Fibroblast of the aortic adventitia (primary cell): ENCODE results near the gene PRIMA1. TPM values are rescaled to one million over a fixed set of nuclear protein-coding genes. Genes with fewer than 3 reads are reported as not detected.

ENCODE experiments used
- DNase-seq: peaks from one replicate; pipeline ENCODE4 v3.0.0-alpha.2; 2010; ENCODE audit warnings: low read depth
- H3K4me3 ChIP-seq: 2 replicates; pipeline ENCODE4 v1.5.1; 2011; ENCODE audit warnings: low read depth, mild to moderate bottlenecking, control low read depth, low read length, moderate library complexity
- total RNA-seq: library from RNA; depleted of rRNA; stranded (reverse); fragments of >200 nt; gene quantifications from 2 replicates; pipeline ENCODE4 v1.2.3, GENCODE V29; 2012; ENCODE audit warnings: low replicate concordance
- TF ChIP-seq, protein P1 (sequence below): IDR thresholded peaks from 2 replicates; pipeline ENCODE4 v1.5.1; 2011; ENCODE audit warnings: mild to moderate bottlenecking, low read length, control low read depth, inconsistent platforms; ENCODE audit not compliant: insufficient read depth

PRIMA1 gene
- total RNA-seq, 1 donor, result not detected

DNA sequence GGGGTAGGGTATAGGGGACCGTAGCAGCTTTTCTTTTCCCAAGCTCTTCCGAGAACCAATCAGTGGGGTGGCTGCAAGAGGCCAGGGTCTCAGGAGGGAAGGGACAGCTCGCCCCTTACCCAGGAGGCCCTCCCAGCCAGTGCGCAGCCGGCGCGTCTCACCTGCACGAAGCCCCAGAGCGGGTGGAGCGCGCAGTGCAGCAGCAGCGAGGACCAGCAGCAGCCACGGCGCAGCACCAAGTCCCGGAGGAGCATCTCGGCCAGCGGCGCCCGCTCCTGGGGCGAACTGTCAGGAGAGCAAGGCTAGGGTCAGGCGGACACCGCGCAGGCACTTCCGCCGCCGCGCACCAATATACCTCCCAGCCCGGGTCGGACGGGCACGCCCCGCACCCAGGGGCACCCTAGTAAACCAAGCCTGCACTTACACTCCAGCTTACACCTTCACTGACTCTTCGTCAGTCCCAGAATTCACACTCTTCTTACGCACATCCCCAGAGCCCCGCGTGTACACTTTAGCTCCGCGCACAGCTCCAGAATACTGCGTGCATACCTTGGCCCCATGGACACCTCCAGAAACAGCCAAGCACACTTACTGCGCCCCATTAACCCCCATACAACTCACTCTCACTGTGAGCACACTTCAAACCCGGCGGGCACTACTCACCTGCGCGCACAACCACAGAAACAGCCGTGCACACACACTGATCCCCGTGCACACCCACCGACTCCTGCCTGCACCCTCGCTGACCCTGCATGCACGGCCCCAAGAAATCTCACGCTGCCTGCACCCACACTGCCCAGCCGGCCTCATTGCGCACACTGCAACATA, 606 bp downstream of the PRIMA1 start:
- H3K4me3 ChIP-seq, result no peak overlapping the region
- TF ChIP-seq, protein P1, sequence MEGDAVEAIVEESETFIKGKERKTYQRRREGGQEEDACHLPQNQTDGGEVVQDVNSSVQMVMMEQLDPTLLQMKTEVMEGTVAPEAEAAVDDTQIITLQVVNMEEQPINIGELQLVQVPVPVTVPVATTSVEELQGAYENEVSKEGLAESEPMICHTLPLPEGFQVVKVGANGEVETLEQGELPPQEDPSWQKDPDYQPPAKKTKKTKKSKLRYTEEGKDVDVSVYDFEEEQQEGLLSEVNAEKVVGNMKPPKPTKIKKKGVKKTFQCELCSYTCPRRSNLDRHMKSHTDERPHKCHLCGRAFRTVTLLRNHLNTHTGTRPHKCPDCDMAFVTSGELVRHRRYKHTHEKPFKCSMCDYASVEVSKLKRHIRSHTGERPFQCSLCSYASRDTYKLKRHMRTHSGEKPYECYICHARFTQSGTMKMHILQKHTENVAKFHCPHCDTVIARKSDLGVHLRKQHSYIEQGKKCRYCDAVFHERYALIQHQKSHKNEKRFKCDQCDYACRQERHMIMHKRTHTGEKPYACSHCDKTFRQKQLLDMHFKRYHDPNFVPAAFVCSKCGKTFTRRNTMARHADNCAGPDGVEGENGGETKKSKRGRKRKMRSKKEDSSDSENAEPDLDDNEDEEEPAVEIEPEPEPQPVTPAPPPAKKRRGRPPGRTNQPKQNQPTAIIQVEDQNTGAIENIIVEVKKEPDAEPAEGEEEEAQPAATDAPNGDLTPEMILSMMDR, result no peak
- DNase-seq, result no peak

DNA sequence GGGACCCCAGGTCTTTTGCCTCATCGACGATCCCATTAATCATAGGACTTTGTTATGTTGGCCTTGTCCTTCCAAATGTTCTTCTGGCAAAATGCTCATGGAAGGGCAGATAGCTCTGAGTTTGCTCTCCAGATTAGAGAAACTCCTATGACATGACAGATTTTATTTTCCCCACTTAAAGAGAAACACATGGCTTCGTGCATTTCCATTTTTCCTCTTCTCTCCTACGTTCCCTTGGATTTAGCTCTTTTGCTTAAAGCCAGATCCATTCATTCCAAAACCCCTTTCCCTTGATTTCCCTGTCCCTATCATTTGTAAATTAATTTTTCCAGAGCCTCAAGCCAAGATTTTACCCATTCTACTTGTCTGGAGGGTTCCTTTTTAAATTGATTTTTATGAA, 2.9 kb downstream of the PRIMA1 start:
- TF ChIP-seq, protein P1, result no peak
- no peak overlapping the region for H3K4me3 ChIP-seq
- DNase-seq, result no peak

DNA sequence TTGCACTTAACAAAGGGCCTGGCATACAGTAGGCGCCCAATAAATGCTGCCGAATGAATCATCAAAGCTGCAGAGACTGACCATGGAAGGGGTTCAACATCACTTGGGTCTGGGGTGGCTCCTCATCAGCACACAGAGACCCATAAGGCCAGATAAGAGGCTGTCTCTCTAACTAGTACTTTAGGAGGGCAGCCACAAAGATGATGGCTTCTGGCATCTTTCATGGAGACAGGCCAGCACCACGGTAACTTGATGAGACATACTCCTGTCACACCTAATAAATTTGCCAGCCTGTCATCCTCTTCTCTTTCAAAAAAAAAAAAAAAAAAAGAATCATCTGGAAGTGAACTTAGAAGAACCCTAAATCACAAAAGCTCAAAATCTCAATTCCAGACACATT, 3.4 kb downstream of the PRIMA1 start:
- H3K4me3 ChIP-seq, result no peak overlapping the region
- DNase-seq, result no peak
- TF ChIP-seq, protein P1, result no peak

DNA sequence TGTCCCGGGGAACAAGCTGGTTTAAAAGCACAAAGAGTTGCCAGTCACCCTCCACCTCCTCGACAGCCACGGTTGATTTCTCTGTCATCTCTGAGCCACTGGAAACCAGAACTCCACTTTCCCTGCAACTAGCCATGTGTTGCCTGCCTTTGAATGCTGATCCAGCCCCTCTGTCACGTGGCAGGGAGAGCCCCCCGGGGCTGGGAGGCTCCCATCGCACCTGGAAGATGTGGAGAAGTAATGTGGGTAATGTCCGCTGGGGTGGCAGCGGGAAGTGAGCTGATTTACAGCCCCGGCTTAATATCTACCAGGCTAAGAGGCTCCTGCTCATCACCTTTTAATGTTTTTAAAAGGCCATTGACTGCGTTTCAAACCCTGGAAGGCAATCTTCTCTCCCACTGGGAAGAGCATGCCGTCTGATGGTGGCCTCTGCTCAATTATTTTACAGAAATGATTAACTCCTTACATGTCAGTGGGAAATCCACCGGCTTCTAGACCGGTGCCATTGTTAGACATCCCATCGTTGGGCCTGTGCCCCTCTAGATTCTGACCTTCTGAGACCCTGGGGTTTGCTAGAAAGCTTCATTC, 7.4 kb downstream of the PRIMA1 start:
- DNase-seq, result no peak
- TF ChIP-seq, protein P1, result no peak

DNA sequence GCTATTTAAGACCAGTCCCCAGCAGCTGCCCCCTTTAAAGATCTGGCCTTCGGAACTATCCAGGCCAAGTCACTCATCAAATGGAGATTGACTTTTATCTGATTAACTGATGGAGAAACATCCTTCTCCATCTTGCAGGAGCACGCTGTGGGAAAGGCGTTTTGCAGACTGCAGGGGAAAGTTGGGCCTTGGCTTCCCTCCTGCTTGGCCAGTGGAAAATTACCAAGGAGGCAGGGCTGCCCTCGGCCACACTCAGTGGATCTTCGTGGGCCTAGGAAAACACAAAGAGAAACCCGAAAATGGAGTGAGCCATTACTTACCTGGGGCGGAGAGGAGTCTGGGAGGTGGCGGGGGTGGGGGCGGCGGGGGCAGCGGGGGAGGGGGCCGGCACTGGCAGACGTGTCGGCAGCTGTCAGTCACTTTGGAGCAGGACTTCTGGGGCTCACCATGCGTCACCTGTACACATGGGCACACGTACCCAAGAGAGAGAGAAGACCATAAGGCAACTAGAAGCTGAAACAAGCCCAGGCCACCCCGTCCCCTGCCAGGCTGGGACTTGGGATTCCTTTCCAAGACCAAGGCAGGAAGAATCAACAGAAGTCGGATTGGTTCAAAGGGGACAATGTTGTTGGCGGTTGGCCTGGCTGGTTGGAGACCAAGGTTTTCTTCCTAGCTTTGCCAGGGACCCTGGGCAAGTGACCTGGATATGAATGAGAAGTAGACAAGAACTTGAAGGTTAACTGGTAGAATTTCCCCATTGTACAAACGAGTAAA, 9.2 kb downstream of the PRIMA1 start:
- TF ChIP-seq, protein P1, result no peak
- no peak overlapping the region for H3K4me3 ChIP-seq
- no peak for DNase-seq

More for the DNA sequence above, 7.4 kb downstream of the PRIMA1 start:
- no peak overlapping the region for H3K4me3 ChIP-seq

DNA sequence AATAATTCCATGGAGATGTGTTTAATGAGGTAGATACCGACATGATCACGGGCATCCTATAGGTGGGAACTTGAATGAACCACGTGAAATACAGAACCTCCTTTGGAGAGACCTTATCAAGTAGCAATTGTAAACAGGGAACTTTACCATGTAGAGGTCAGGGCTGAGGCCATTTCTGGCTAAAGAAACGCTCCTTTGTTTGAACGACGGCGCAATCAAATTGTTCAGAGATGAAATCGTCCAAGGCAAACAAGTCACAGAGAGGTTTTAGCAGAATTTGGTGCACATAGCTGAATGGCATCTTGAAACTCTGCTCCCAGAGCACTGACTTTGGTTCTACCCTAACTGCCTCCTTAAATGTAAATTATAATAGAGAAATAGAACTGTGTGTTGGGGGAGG, 9.8 kb downstream of the PRIMA1 start:
- H3K4me3 ChIP-seq, result no peak overlapping the region
- TF ChIP-seq, protein P1, result no peak
- DNase-seq, result no peak
